ENCODE measurements around the gene FAM241B.

DNA sequence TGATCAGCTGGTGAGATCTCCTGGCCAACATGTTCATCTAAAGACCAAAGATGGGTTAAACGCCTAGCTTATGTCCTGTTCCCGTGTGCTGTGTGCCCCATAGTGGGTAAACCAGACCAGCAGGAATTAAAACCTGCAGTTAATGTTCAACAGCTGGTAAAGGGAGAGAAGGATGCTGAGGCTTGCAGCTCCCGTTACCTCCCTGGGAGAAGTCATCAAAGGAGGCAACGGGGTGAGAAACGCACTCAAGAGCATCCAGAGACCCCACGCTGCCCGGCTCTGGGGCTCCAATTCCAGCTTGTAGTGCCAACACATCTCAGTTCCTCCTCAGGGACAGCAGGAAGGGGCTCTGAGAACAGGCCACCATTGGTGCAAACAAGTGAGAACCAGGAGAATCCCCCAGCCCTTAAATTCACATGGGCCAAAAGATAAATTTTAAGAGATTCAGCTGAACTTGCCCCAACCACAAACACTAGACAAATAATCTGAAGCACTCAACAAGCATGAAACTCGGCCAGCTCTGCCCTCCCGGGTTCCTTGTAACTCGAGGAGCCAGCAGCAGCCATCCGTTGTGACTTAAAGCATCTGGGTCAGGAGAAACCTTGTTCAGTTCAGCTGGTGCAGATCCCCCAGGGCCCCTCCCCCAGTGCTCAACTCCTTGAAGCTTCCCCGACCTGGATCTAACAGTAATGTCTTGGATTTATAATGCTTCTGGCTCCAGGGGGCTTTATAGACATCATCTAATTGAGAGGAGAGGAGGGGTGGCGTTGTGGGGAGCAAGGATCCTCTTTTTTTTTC, 29.4 kb downstream of the FAM241B start:
- no peak for TF ChIP-seq CTCF (IDR thresholded peaks at IDR 0.05; ENCODE audit: low read length)
- no peak for TF ChIP-seq EZH2 (optimal IDR thresholded peaks at IDR 0.05; ENCODE audit: low read depth, low read length)

Data from MM.1S (cell line).